ENCODE measurements around the gene SLC1A5. TPM values are rescaled to one million over a fixed set of nuclear protein-coding genes. Genes with fewer than 3 reads are reported as not detected.

SLC1A5 gene
- total RNA-seq, 2 donors from 2014 or later, result 84.3 to 169 TPM

GRCh38 chr19:46744005-46744691 is 44.2 kb downstream of the SLC1A5 start:
- Histone ChIP-seq H3K9ac (ENCODE audit: low read depth in 2 of 2, low read length in 2 of 2) (peak overlapping the region in 1 of 2 donors; percentile 95), H3K4me1 (no peaks in the 10 kb centered on the region), H3K4me3 (no peak overlapping the region), H3K27me3 (no peaks in the 10 kb centered on the region), H3K9me3 (no peaks in the 10 kb centered on the region), H3K36me3 (no peaks in the 10 kb centered on the region), H3K27ac (no peak overlapping the region)
- TF ChIP-seq, protein P1, sequence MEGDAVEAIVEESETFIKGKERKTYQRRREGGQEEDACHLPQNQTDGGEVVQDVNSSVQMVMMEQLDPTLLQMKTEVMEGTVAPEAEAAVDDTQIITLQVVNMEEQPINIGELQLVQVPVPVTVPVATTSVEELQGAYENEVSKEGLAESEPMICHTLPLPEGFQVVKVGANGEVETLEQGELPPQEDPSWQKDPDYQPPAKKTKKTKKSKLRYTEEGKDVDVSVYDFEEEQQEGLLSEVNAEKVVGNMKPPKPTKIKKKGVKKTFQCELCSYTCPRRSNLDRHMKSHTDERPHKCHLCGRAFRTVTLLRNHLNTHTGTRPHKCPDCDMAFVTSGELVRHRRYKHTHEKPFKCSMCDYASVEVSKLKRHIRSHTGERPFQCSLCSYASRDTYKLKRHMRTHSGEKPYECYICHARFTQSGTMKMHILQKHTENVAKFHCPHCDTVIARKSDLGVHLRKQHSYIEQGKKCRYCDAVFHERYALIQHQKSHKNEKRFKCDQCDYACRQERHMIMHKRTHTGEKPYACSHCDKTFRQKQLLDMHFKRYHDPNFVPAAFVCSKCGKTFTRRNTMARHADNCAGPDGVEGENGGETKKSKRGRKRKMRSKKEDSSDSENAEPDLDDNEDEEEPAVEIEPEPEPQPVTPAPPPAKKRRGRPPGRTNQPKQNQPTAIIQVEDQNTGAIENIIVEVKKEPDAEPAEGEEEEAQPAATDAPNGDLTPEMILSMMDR (IDR thresholded peaks at IDR 0.05), result no peak
- intact Hi-C loops (cut with DNase I), result no loop called here
- no peak for DNase-seq

GRCh38 chr19:46742926-46743480 is 45.4 kb downstream of the SLC1A5 start:
- peaks cover 3% of the 10 kb centered on the region for H3K36me3 ChIP-seq
- no peak overlapping the region for H3K4me3 ChIP-seq
- H3K9me3 ChIP-seq, result no peaks in the 10 kb centered on the region
- no peak overlapping the region for H3K9ac ChIP-seq (ENCODE audit: low read depth in 2 of 2, low read length in 2 of 2)
- no peak for DNase-seq
- intact Hi-C loops (cut with DNase I), result no loop called here
- no peak overlapping the region for H3K27ac ChIP-seq
- no peaks in the 10 kb centered on the region for H3K27me3 ChIP-seq
- no peaks in the 10 kb centered on the region for H3K4me1 ChIP-seq
- TF ChIP-seq, protein P1 (IDR thresholded peaks at IDR 0.05), result no peak

GRCh38 chr19:46741447-46741846 is 46.9 kb downstream of the SLC1A5 start:
- DNase-seq, result no peak
- no peaks in the 10 kb centered on the region for H3K4me1 ChIP-seq
- H3K9me3 ChIP-seq, result no peaks in the 10 kb centered on the region
- H3K36me3 ChIP-seq, result peaks cover 7% of the 10 kb centered on the region
- no peak overlapping the region for H3K9ac ChIP-seq (ENCODE audit: low read depth in 2 of 2, low read length in 2 of 2)
- H3K27ac ChIP-seq, result no peak overlapping the region
- H3K27me3 ChIP-seq, result no peaks in the 10 kb centered on the region
- no peak overlapping the region for H3K4me3 ChIP-seq
- TF ChIP-seq, protein P1 (IDR thresholded peaks at IDR 0.05), result no peak
- intact Hi-C loops (cut with DNase I), result no loop called here

DNA sequence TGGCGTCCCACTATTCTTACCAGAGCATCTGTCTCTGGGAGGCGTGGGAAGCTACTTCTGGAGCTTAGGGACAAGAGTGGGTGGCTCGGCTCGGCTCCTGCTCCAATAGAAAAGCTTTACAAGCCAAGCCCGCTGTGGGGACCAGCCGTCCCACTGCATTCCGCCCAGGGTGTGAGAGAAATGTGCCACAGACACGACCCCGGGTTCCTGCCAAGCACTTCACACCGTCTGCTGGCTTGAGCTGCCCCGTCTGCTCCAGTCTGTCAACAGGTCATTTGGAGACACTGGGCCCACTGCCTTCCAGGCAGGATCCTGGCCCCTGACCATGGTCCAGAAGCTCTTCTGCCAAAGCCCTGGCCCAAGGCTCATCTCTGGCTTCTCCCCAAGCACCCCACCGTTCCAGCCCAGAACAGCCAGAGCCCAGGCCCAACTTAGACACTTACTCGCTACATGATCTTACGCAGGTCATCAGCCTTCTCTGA is 49.1 kb downstream of the SLC1A5 start:
- intact Hi-C loops (cut with DNase I), result no loop called here
- Histone ChIP-seq H3K4me3 (no peak overlapping the region), H3K36me3 (peaks cover 20% of the 10 kb centered on the region), H3K9me3 (no peaks in the 10 kb centered on the region), H3K27ac (no peak overlapping the region), H3K27me3 (no peaks in the 10 kb centered on the region), H3K9ac (ENCODE audit: low read depth in 2 of 2, low read length in 2 of 2) (no peak overlapping the region), H3K4me1 (no peaks in the 10 kb centered on the region)
- TF ChIP-seq, protein P1 (IDR thresholded peaks at IDR 0.05), result no peak
- no peak for DNase-seq

DNA sequence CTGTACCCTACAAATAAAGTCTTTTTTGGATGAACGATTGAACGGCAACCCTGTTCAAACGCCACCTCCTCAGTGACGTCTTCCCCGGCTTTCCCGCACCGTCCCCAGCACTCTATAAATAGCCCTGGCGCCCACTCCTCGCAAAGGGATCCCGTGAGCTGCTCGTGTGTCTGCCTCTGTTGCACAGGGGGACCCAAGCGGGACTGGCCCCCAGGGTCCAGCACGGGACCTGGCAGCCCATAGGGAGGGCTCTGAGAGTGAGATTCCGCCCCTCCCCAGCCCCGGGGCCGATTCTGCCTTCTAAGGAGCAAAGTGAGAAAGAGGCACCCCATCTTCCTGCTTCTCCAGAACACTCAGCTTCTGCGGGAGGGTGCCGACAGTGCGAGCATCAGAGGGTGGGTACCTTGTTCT is 50.6 kb downstream of the SLC1A5 start:
- peaks cover 22% of the 10 kb centered on the region for H3K36me3 ChIP-seq
- intact Hi-C loops (cut with DNase I), result no loop called here

More for the DNA sequence above, 50.6 kb downstream of the SLC1A5 start:
- no peak for DNase-seq
- no peak overlapping the region for H3K27ac ChIP-seq
- TF ChIP-seq, protein P1 (IDR thresholded peaks at IDR 0.05), result no peak
- no peak overlapping the region for H3K9ac ChIP-seq (ENCODE audit: low read depth in 2 of 2, low read length in 2 of 2)
- no peaks in the 10 kb centered on the region for H3K4me1 ChIP-seq
- no peak overlapping the region for H3K4me3 ChIP-seq
- no peaks in the 10 kb centered on the region for H3K9me3 ChIP-seq
- H3K27me3 ChIP-seq, result no peaks in the 10 kb centered on the region

All from colonic mucosa (tissue), 4 donors.